ENCODE measurements around the gene CD300LF. TPM values are rescaled to one million over a fixed set of nuclear protein-coding genes. Genes with fewer than 3 reads are reported as not detected.

Gene CD300LF
- total and polyA plus RNA-seq, 8 donors = 0.19 to 4.7 (median 0.29) TPM

- FAIRE-seq (no peak), DNase-seq (no peak), ATAC-seq (no peak)
- Histone ChIP-seq H3K4me3 (no peak overlapping the region), H3K27ac (no peak overlapping the region), H3K36me3 (no peaks in the 10 kb centered on the region), H3K9me3 (no peaks in the 10 kb centered on the region), H3K4me1 (no peaks in the 10 kb centered on the region), H3K27me3 (no peaks in the 10 kb centered on the region)
- TF ChIP-seq, protein P1, sequence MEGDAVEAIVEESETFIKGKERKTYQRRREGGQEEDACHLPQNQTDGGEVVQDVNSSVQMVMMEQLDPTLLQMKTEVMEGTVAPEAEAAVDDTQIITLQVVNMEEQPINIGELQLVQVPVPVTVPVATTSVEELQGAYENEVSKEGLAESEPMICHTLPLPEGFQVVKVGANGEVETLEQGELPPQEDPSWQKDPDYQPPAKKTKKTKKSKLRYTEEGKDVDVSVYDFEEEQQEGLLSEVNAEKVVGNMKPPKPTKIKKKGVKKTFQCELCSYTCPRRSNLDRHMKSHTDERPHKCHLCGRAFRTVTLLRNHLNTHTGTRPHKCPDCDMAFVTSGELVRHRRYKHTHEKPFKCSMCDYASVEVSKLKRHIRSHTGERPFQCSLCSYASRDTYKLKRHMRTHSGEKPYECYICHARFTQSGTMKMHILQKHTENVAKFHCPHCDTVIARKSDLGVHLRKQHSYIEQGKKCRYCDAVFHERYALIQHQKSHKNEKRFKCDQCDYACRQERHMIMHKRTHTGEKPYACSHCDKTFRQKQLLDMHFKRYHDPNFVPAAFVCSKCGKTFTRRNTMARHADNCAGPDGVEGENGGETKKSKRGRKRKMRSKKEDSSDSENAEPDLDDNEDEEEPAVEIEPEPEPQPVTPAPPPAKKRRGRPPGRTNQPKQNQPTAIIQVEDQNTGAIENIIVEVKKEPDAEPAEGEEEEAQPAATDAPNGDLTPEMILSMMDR (IDR thresholded peaks at IDR 0.05) = no peak
- 91 to 92% methylated on average over 3 of the region's 3 CpGs for WGBS, 2 donors
- intact Hi-C loops (cut with DNase I) = no loop called here
These were observed 12.4 kb upstream of the CD300LF start for GRCh38 chr17:74725111-74725510.

DNA sequence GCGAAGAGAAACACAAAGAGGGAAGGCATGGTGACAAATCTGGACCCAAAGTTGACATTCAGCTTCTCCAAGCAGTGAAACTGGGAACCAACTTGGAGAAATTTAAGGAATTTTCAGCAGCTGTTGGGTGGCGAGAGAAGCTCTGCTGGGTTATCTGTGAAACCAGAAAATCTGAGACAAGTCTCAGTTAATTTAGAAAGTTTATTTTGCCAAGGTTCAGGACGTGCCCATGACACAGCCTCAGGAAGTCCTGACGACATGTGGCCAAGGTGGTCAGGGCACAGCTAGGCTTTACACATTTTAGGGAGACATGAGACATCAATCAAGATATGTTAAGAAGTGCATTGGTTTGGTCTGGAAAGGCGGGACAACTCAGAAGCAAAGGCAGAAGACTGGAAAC, 11.2 kb upstream of the CD300LF start:
- no peaks in the 10 kb centered on the region for H3K9me3 ChIP-seq
- FAIRE-seq (no peak), DNase-seq (no peak), ATAC-seq (no peak)
- no peak overlapping the region for H3K4me3 ChIP-seq
- WGBS, 2 donors = 73 to 88% methylated on average over 5 of the region's 5 CpGs
- TF ChIP-seq, protein P1 (IDR thresholded peaks at IDR 0.05) = no peak
- H3K36me3 ChIP-seq = no peaks in the 10 kb centered on the region
- intact Hi-C loops (cut with DNase I) = no loop called here
- H3K4me1 ChIP-seq = no peaks in the 10 kb centered on the region
- H3K27me3 ChIP-seq = no peaks in the 10 kb centered on the region
- no peak overlapping the region for H3K27ac ChIP-seq

DNA sequence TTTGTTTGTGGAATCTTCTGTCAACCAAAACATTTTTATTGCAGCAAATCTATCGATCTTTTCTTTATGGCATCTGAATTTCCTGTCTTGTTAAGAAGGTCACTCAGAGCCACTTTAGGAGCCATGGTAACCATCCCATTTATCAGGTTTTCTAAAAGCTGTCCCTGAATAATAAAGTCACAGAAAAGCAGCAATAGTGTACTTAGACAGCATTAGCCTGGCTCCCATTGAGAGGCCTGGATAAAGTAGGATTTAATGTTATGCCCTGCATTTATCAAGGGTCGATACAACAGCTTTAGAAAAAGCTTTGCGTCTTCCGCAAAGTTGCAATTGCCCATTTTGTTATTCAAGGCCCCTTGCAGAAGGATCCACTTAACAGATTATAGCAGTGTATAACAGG, 10.1 kb upstream of the CD300LF start:
- Histone ChIP-seq H3K27me3 (no peaks in the 10 kb centered on the region), H3K4me3 (no peak overlapping the region), H3K9me3 (no peaks in the 10 kb centered on the region), H3K4me1 (no peaks in the 10 kb centered on the region), H3K36me3 (no peaks in the 10 kb centered on the region), H3K27ac (no peak overlapping the region)
- no peak for DNase-seq
- FAIRE-seq = no peak
- ATAC-seq = no peak
- intact Hi-C loops (cut with DNase I) = no loop called here
- 77 to 78% methylated on average over 4 of the region's 4 CpGs for WGBS, 2 donors
- TF ChIP-seq, protein P1 (IDR thresholded peaks at IDR 0.05) = no peak

GRCh38 chr17:74720506-74720905, 7.8 kb upstream of the CD300LF start:
- H3K27ac ChIP-seq = no peak overlapping the region
- ATAC-seq (no peak), FAIRE-seq (no peak), DNase-seq (no peak)
- H3K27me3 ChIP-seq = no peaks in the 10 kb centered on the region
- H3K4me1 ChIP-seq = no peaks in the 10 kb centered on the region
- no peaks in the 10 kb centered on the region for H3K9me3 ChIP-seq
- H3K4me3 ChIP-seq = no peak overlapping the region
- H3K36me3 ChIP-seq = no peaks in the 10 kb centered on the region
- intact Hi-C loops (cut with DNase I) = no loop called here
- TF ChIP-seq, protein P1 (IDR thresholded peaks at IDR 0.05) = no peak
- WGBS, 2 donors = 84 to 94% methylated on average over 4 of the region's 4 CpGs

DNA sequence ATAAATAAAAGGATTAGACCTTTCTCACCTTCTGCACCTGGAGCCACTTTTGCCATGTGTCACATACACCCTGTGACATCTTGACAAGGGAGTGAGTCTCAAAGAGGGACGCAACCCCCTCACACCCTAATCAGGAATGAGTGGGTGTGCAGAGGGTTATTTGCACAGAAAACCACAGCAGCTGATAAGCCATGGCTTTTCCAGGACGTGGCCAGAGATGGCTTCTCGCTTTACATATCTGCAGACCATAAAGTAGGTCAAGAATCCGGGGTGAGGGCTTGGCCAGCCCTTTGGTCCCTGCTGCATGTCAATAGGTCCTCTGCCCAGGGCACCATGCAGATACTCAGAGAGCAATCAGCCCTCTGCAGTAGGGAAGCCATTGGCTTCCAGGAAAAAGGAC, 2.4 kb upstream of the CD300LF start:
- 20 to 22% methylated on average over 4 of the region's 4 CpGs for WGBS, 2 donors
- Histone ChIP-seq H3K4me1 (no peaks in the 10 kb centered on the region), H3K27ac (no peak overlapping the region), H3K36me3 (no peaks in the 10 kb centered on the region), H3K27me3 (no peaks in the 10 kb centered on the region), H3K9me3 (no peaks in the 10 kb centered on the region), H3K4me3 (no peak overlapping the region)
- intact Hi-C loops (cut with DNase I) = no loop called here
- FAIRE-seq = no peak
- TF ChIP-seq, protein P1 (IDR thresholded peaks at IDR 0.05) = no peak
- ATAC-seq = peak in 2 of 4 donors; percentile 37 to 57
- no peak for DNase-seq
